T-helper 1 cell (primary cell): ENCODE results near the gene ELL2.
A peak's percentile ranks its signal among the peaks of the same experiment; 100 is the strongest.
"Not testable (repeated sequence)": the region's sequence is repeated elsewhere in the genome, so short reads cannot be mapped to it uniquely, and the experiment has no call there.

ENCODE experiments used
- DNase-seq, 5 donors: peaks; one replicate each; pipeline ENCODE4 v3.0.0-alpha.2; 2012 to 2020

Gene ELL2

DNA sequence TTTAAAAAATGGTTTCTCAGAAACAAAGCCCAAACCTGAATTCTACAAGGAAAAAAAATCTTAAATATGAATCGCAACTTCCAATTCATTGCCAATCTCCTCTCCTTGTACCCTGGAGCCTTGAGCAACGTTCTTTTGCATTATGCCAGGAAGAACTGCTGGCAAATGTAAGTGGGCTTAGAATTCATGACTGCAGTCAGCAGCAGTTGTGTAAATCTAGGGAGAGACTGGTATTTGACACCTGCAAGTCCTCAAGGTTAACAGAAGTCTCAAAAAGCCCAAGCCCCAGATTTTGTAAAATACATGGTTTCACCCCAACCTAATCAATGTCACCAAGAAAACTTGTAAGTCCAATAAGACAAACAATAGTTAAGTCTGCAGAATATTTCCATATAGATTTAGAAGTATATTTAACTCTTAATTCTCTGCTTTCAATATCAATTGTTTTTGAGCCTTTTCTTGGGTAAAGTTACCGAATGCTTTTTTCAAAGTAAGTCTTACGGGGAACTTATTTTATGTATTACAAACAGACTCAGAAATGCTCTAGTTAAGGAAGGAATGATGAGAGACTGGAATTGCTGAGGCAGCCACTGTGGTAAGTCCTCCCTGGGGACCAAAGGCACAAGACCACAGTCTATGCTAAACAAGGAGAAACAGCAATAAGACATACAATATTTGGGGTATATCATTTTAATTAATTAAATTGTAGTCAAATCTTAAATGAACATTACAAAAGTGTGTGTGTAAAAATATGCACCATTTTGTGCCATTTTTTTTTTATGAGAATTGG is 31.3 kb downstream of the ELL2 start:
- DNase-seq: no peak

- no peak for DNase-seq
Measured at GRCh38 chr5:95928724-95929253, 32.9 kb downstream of the ELL2 start.

DNA sequence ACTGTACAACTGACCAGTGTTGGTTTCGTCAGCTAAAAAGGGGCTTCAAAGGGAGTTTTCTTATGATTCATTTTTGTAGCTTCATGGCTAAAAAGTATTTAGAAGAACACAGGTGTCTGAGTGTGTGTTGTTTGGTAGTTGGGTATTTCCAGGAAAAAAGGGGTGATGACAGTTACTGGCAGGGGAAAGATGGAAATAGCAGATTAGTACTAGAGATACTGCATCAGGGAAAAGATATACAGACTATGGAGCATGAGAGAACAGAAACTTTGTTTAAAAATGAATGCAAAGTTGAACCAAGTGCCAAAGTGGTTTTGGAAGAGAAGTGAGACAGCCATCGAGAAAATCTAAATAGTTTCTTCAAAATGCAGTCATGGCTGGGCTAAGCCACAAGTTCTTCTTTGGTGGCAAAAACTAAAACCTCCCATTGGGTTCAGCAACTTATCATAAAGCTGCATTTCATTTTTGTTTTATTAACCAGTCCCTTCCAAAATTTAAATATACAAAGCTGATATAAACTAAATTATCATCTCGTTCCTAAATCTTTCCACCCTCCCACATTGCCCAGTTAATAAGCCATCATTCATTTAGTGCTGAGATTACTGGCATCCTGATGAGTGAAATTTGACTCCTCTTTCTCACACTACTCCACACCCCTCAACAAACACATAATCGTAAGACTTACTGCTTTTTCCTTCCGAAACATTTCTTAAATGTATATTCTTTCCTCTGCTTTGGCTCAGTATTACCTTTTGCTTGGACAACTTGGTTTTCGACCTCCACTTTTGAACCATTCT is 33.5 kb downstream of the ELL2 start:
- peak in 1 of 5 donors; percentile 79 for DNase-seq

DNA sequence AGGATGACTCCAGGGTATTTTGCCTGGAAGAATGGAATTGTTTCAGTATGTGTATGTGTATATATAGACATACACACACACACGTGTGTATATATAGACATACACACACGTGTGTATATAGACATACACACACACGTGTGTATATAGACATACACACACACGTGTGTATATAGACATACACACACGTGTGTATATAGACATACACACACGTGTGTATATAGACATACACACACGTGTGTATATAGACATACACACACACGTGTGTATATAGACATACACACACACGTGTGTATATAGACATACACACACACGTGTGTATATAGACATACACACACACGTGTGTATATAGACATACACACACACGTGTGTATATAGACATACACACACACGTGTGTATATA is 34.4 kb downstream of the ELL2 start:
- not testable (repeated sequence) for DNase-seq

DNA sequence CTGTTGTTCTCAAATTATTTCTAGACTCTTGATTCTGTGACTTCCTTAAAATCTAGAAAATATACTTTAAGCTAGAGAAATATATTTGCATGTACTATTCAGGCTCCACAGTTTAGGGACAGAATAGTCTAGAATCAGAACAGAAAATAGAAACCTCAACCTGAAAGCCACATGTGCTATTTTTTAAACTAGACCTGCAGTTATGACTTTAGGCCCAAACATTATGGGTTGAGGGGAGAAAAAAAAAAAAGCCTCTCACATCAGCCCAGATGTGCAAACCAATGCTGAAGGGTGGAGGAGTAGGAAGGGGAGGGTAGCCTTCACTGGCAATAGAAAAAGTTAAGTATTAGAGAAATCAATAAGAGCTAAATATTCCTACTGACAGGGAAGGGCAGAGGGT is 35.7 kb downstream of the ELL2 start:
- DNase-seq: peak in 1 of 5 donors; percentile 48

GRCh38 chr5:95925378-95925744 is 36.3 kb downstream of the ELL2 start:
- no peak for DNase-seq

DNA sequence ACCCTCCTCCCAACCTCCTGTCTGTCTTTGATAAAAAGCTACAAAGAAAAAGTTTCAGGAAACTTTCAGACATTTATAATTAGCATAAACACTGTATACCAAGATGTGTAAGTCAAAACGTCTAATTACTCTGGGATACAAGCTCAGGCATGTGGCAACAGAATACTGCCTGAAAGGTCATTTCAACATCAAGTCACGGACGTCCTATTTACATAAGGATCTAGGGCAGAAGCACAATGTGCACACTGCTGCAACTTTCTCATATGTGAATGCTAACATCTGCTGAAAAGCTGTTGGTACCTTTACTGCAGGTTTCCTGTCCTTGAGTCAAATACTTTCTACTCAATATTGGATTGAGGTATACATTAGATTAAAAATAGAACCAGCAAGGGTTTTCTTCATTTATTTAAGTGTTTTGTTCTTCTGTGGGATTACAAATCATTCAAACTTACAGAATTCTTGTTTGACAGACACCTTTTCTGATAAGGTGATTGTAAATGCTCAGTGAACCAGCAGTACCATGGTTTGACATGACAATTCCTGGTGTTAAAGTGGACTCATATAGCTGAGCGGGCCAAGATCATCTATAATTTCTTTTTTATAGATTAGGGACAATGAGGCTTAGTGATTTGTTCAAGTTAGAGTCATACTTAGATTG is 36.8 kb downstream of the ELL2 start:
- DNase-seq: no peak

- no peak for DNase-seq
Measured at GRCh38 chr5:95923918-95924544, 37.6 kb downstream of the ELL2 start.

- no peak for DNase-seq
Measured at GRCh38 chr5:95922798-95923197, 38.9 kb downstream of the ELL2 start.

- no peak for DNase-seq
Measured at GRCh38 chr5:95921501-95921900, 40.1 kb downstream of the ELL2 start.

- no peak for DNase-seq
Measured at GRCh38 chr5:95920822-95921221, 40.8 kb downstream of the ELL2 start.

- DNase-seq: no peak
Measured at GRCh38 chr5:95919658-95920057, 42.0 kb downstream of the ELL2 start.

GRCh38 chr5:95918421-95919006 is 43.1 kb downstream of the ELL2 start:
- no peak for DNase-seq

GRCh38 chr5:95917207-95917606 is 44.4 kb downstream of the ELL2 start:
- no peak for DNase-seq

- DNase-seq: no peak
Measured at GRCh38 chr5:95916687-95917085, 45.0 kb downstream of the ELL2 start.

DNA sequence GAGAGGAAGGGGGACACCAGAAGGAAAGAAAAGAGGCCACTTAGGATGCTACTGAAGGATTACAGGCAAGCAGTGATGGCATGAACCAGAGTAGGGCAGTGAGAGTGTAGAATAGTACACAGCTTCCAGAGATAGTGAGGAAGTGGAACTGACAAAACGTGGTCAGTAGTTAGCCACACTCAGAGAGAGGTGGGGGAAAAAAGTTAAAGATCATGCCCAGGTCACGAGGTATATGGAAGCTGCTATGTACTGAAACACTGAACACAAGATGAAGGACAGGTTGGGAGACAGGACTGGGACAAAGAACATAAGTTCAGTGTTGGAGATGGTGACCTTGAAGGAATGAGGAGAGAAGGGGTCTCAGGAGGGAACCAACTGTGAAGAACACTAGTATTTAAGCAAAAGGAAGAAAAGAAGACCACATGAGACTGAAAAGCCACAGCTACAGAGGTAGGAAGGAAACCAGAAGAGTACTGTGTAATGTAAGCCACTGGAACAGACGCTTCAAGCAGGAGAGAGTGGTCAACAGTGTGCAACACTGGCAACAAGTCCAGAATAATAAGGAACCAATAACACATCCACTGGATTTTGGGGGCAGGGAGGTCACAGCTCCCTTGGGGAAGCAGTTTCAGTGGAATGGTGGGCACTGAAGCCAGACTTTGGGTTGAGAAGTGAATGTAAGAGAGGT is 45.5 kb downstream of the ELL2 start:
- DNase-seq: no peak

- DNase-seq: no peak
Measured at GRCh38 chr5:95913663-95914062, 48.0 kb downstream of the ELL2 start.

DNA sequence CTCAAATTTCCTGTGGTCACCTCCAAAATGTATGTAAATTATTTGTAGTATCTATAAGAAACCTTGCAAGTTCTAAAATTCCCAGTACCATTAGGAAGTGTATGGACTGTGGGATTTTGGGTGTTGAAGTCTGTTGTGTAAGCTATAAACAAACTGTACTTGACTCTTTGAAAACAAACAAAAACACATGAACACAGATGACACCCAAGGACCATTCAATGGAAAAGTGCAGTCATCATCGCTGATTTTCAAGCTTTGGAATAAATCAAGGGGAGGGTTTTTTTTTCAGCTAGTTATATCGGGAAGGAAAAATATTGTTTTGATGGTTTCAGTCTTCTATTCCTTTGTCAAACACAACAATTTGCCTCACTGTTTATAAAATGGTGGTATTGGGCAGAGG is 49.6 kb downstream of the ELL2 start:
- no peak for DNase-seq

- no peak for DNase-seq
Measured at GRCh38 chr5:95910521-95910920, 51.1 kb downstream of the ELL2 start.

DNA sequence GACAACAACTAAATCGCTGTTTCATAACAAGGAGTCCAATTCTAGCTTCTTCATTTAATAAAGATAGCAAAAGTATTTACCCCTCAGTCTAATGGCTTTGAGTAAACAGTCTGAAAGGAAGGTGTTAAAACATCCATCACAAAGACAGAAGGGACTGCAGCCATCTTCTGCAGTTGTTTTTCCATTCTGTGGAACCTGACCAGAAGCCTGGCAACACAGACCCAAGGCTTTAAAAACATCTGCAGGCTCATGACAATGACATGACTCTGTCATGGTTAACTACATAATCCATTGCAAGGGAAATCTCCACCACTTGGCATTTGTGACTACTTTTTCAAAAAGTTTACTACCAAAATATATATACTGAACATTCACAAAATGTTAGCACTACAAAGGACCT is 51.9 kb downstream of the ELL2 start:
- no peak for DNase-seq

GRCh38 chr5:95908799-95909198 is 52.9 kb downstream of the ELL2 start:
- no peak for DNase-seq
